UCSD-AML1 (cell line): ENCODE data around the gene FXYD2.

Experiments
- DNase-seq: peaks from one replicate; lab custom pipeline; 2025; ENCODE audit not compliant: unreplicated experiment; lab: John Stamatoyannopoulos, UW

FXYD2 gene

GRCh38 chr11:117770061-117770460, 54.5 kb downstream of the FXYD2 start:
- DNase-seq, result no peak
